ENCODE measurements around the gene MPV17L2. TPM values are rescaled to one million over a fixed set of nuclear protein-coding genes. Genes with fewer than 3 reads are reported as not detected.

MPV17L2 gene
- total RNA-seq, 4 donors from 2014 or later, result 11.1 to 19.0 (median 15.5) TPM

DNA sequence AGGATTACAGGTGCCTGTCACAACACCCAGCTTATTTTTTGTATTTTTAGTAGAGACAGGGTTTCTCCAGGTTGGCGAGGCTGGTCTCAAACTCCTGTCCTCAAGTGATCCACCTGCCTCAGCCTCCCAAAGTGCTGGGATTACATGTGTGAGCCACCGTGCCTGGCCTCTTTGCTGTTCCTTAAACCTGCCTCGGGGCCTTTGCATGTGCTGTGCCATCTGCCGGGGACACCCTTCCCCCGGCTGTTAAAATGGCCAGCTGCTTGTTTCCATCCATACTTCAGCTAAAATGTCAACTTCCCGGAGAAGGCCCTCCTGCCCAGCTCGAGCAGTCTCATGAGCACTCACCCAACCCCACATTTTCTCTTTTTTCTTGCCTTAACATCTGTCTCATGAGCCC lies 52.3 kb downstream of the MPV17L2 start:
- H3K36me3 ChIP-seq, result no peaks in the 10 kb centered on the region
- no peak overlapping the region for H3K4me3 ChIP-seq
- no peak for TF ChIP-seq EP300 (IDR thresholded peaks at IDR 0.05)
- no peak for TF ChIP-seq CTCF (IDR thresholded peaks at IDR 0.05)
- TF ChIP-seq POLR2A (IDR thresholded peaks at IDR 0.05), result no peak
- H3K9me3 ChIP-seq, result peaks cover 0 to 4% (median 0%) of the 10 kb centered on the region in 4 donors
- H3K4me1 ChIP-seq, result peaks cover 0 to 4% (median 0%) of the 10 kb centered on the region in 4 donors
- no peaks in the 10 kb centered on the region for H3K27me3 ChIP-seq
- WGBS, 2 donors, result 65 to 75% methylated on average over 7 of the region's 7 CpGs
- DNase-seq (ENCODE audit: low spot score in 2 of 2), result no peak
- H3K27ac ChIP-seq, result no peak overlapping the region

Small RNA genes within 50 kb of the gene (small RNA-seq; reads per million reads assigned to genes)
- gene IFI30, result not detected

Other genes starting within 250 kb of the MPV17L2 start
- under 1 TPM in 1 of 4 donors, not detected in 3; under 0.01 TPM for gene KCNN1, start 226.1 kb upstream of the MPV17L2 start, total RNA-seq
- gene ARRDC2, start 185.0 kb upstream of the MPV17L2 start, total RNA-seq, result 100 to 1,000 TPM; 127 to 180 (median 177) TPM
- 1 to 10 TPM; 1.0 to 4.8 (median 1.9) TPM for gene IL12RB1, start 106.3 kb upstream of the MPV17L2 start, total RNA-seq
- gene MAST3, start 95.4 kb upstream of the MPV17L2 start, total RNA-seq, result 10 to 100 TPM in 2 of 4 donors, 1 to 10 TPM in 2; 7.6 to 19.8 (median 10.0) TPM
- 10 to 100 TPM; 12.2 to 38.1 (median 15.7) TPM for gene PIK3R2, start 40.1 kb upstream of the MPV17L2 start, total RNA-seq
- gene IFI30, start 19.4 kb upstream of the MPV17L2 start, total RNA-seq, result 100 to 1,000 TPM in 1 of 4 donors, 10 to 100 TPM in 3; 19.0 to 101 (median 29.4) TPM
- gene RAB3A, start 10.8 kb downstream of the MPV17L2 start, total RNA-seq, result 1 to 10 TPM in 3 of 4 donors, not detected in 1; 1.5 to 5.1 (median 3.9) TPM
- gene PDE4C, start 33.2 kb downstream of the MPV17L2 start, total RNA-seq, result under 1 TPM in 3 of 4 donors, not detected in 1; under 0.01 to 0.60 (median 0.59) TPM
- gene IQCN, start 81.2 kb downstream of the MPV17L2 start, total RNA-seq, result 10 to 100 TPM in 2 of 4 donors, 1 to 10 TPM in 2; 2.3 to 11.4 (median 8.2) TPM
- gene JUND, start 88.4 kb downstream of the MPV17L2 start, total RNA-seq, result 100 to 1,000 TPM; 309 to 553 (median 486) TPM
- gene LSM4, start 129.9 kb downstream of the MPV17L2 start, total RNA-seq, result 100 to 1,000 TPM in 3 of 4 donors, 10 to 100 TPM in 1; 70.4 to 167 (median 156) TPM
- 10 to 100 TPM; 15.9 to 27.9 (median 20.1) TPM for gene PGPEP1, start 147.4 kb downstream of the MPV17L2 start, total RNA-seq
- gene GDF15, start 192.9 kb downstream of the MPV17L2 start, total RNA-seq, result 10 to 100 TPM in 2 of 4 donors, 1 to 10 TPM in 2; 4.2 to 31.0 (median 13.2) TPM
- gene LRRC25, start 204.4 kb downstream of the MPV17L2 start, total RNA-seq, result 10 to 100 TPM in 2 of 4 donors, 1 to 10 TPM in 2; 9.0 to 13.8 (median 9.8) TPM
- gene SSBP4, start 226.2 kb downstream of the MPV17L2 start, total RNA-seq, result 100 to 1,000 TPM in 1 of 4 donors, 10 to 100 TPM in 3; 67.4 to 172 (median 84.2) TPM
- 10 to 100 TPM; 43.5 to 82.2 (median 52.4) TPM for gene ISYNA1, start 244.9 kb downstream of the MPV17L2 start, total RNA-seq

Measured in tibial nerve (tissue), 4 donors.